ENCODE results near the gene ERBB4.

ERBB4 gene

GRCh38 chr2:212428681-212429478, 109.7 kb downstream of the ERBB4 start:
- TF ChIP-seq CTCF (conservative IDR thresholded peaks at IDR 0.05; ENCODE audit: low read depth, low read length) = no peak
- no peak for DNase-seq (ENCODE audit: low read depth)
- no peak overlapping the region for H3K4me3 ChIP-seq (ENCODE audit: low read depth, low read length)

- H3K4me3 ChIP-seq (ENCODE audit: low read depth, low read length) = no peak overlapping the region
- no peak for DNase-seq (ENCODE audit: low read depth)
- no peak for TF ChIP-seq CTCF (conservative IDR thresholded peaks at IDR 0.05; ENCODE audit: low read depth, low read length)
Measured at GRCh38 chr2:212427638-212428037, 111.0 kb downstream of the ERBB4 start.

GRCh38 chr2:212426637-212427412, 111.8 kb downstream of the ERBB4 start:
- H3K4me3 ChIP-seq (ENCODE audit: low read depth, low read length) = no peak overlapping the region
- no peak for TF ChIP-seq CTCF (conservative IDR thresholded peaks at IDR 0.05; ENCODE audit: low read depth, low read length)
- DNase-seq (ENCODE audit: low read depth) = no peak

GRCh38 chr2:212424082-212424481, 114.5 kb downstream of the ERBB4 start:
- no peak for TF ChIP-seq CTCF (conservative IDR thresholded peaks at IDR 0.05; ENCODE audit: low read depth, low read length)
- no peak overlapping the region for H3K4me3 ChIP-seq (ENCODE audit: low read depth, low read length)
- DNase-seq (ENCODE audit: low read depth) = no peak

- no peak overlapping the region for H3K4me3 ChIP-seq (ENCODE audit: low read depth, low read length)
- no peak for DNase-seq (ENCODE audit: low read depth)
- TF ChIP-seq CTCF (conservative IDR thresholded peaks at IDR 0.05; ENCODE audit: low read depth, low read length) = no peak
Measured at GRCh38 chr2:212423089-212423488, 115.5 kb downstream of the ERBB4 start.

- no peak for TF ChIP-seq CTCF (conservative IDR thresholded peaks at IDR 0.05; ENCODE audit: low read depth, low read length)
- H3K4me3 ChIP-seq (ENCODE audit: low read depth, low read length) = no peak overlapping the region
- DNase-seq (ENCODE audit: low read depth) = no peak
Measured at GRCh38 chr2:212421556-212422334, 116.9 kb downstream of the ERBB4 start.

Measured in choroid plexus epithelial cell (primary cell).